ENCODE data around the gene GPC6. TPM values are rescaled to one million over a fixed set of nuclear protein-coding genes. Genes with fewer than 3 reads are reported as not detected.

GPC6 gene
- polyA plus RNA-seq, 1 of the 3 experiments (the other 2 are of a cell fraction) = 6.7 TPM

GRCh38 chr13:93853912-93854311 is 627.3 kb downstream of the GPC6 start:
- TF ChIP-seq EP300 (IDR thresholded peaks at IDR 0.05; ENCODE audit: borderline replicate concordance in 1 of 2, low read depth in 1 of 2, low read length in 1 of 2) (no peak), RXRA (IDR thresholded peaks at IDR 0.05; ENCODE audit: borderline replicate concordance, low read depth) (no peak), REST (IDR thresholded peaks at IDR 0.05; ENCODE audit: low read depth, low read length) (no peak)
- POLR2A ChIA-PET = no interaction called here
- no peak for DNase-seq
- CTCF ChIA-PET = no interaction called here
- no peaks in the 10 kb centered on the region for H3F3A ChIP-seq (replicated peaks; ENCODE audit: insufficient read depth)
- H4K20me1 ChIP-seq (ENCODE audit: insufficient read depth) = no peaks in the 10 kb centered on the region
- H3K27me3 ChIP-seq (ENCODE audit: insufficient read depth) = no peaks in the 10 kb centered on the region
- H3K27ac ChIP-seq (ENCODE audit: low read depth in 2 of 2, low read length in 1 of 2) = no peak overlapping the region
- no peak overlapping the region for H3K4me2 ChIP-seq
- H3K79me2 ChIP-seq (ENCODE audit: insufficient read depth) = no peaks in the 10 kb centered on the region
- WGBS (ENCODE audit: low lambda C conversion rate) = 79% methylated on average over 5 of the region's 5 CpGs
- no peaks in the 10 kb centered on the region; the same call in 1 of the 2 replicates for H3K9me2 ChIP-seq
- H3K9ac ChIP-seq = no peak overlapping the region
- no peaks in the 10 kb centered on the region for H3K9me3 ChIP-seq
- no peaks in the 10 kb centered on the region for H3K4me1 ChIP-seq (ENCODE audit: control insufficient read depth in 1 of 2, insufficient read depth in 2 of 2, low read depth in 1 of 2, low read length in 1 of 2)
- H2AFZ ChIP-seq (ENCODE audit: low read depth) = no peak overlapping the region
- H3K4me3 ChIP-seq (ENCODE audit: low read depth in 2 of 2, low read length in 1 of 2) = no peak overlapping the region
- no peaks in the 10 kb centered on the region for H3K36me3 ChIP-seq (replicated peaks in 1 of 2; ENCODE audit: control insufficient read depth in 1 of 2, insufficient read depth in 2 of 2, low read length in 1 of 2)

GRCh38 chr13:93857126-93857525 is 630.5 kb downstream of the GPC6 start:
- peaks cover 0 to 5% of the 10 kb centered on the region in 2 experiments; a peak in 2 of 4 replicates for H3K4me1 ChIP-seq (ENCODE audit: control insufficient read depth in 1 of 2, insufficient read depth in 2 of 2, low read depth in 1 of 2, low read length in 1 of 2)
- H3K9ac ChIP-seq = no peak overlapping the region
- TF ChIP-seq FOXM1 (IDR thresholded peaks at IDR 0.05; ENCODE audit: low read depth) = no peak
- no peak for TF ChIP-seq NFIC (IDR thresholded peaks at IDR 0.05; ENCODE audit: borderline replicate concordance)
- H4K20me1 ChIP-seq (ENCODE audit: insufficient read depth) = no peaks in the 10 kb centered on the region
- H3K9me3 ChIP-seq = no peaks in the 10 kb centered on the region
- no peaks in the 10 kb centered on the region for H3K36me3 ChIP-seq (replicated peaks in 1 of 2; ENCODE audit: control insufficient read depth in 1 of 2, insufficient read depth in 2 of 2, low read length in 1 of 2)
- H3K27me3 ChIP-seq (ENCODE audit: insufficient read depth) = no peaks in the 10 kb centered on the region
- no peak overlapping the region for H2AFZ ChIP-seq (ENCODE audit: low read depth)
- ChIA-PET POLR2A (no interaction called here), CTCF (interaction anchor here (0.7 kb wide), 1 partner anchor 32 kb away, joined by 3 read pairs; no protein-coding TSS in a partner anchor)
- H3K4me2 ChIP-seq = no peak overlapping the region
- no peak overlapping the region for H3K27ac ChIP-seq (ENCODE audit: low read depth in 2 of 2, low read length in 1 of 2)
- H3K79me2 ChIP-seq (ENCODE audit: insufficient read depth) = no peaks in the 10 kb centered on the region
- no peaks in the 10 kb centered on the region; the same call in 1 of the 2 replicates for H3K9me2 ChIP-seq
- no peak for DNase-seq
- H3F3A ChIP-seq (replicated peaks; ENCODE audit: insufficient read depth) = peaks cover 2% of the 10 kb centered on the region
- no peak overlapping the region for H3K4me3 ChIP-seq (ENCODE audit: low read depth in 2 of 2, low read length in 1 of 2)

GRCh38 chr13:93859716-93860115 is 633.1 kb downstream of the GPC6 start:
- Histone ChIP-seq H3K9ac (no peak overlapping the region), H3K27ac (ENCODE audit: low read depth in 2 of 2, low read length in 1 of 2) (no peak overlapping the region), H3K4me2 (no peak overlapping the region), H3K9me2 (no peaks in the 10 kb centered on the region), H3K9me3 (no peaks in the 10 kb centered on the region), H3K4me3 (ENCODE audit: low read depth in 2 of 2, low read length in 1 of 2) (no peak overlapping the region), H2AFZ (ENCODE audit: low read depth) (no peak overlapping the region), H3K79me2 (ENCODE audit: insufficient read depth) (no peaks in the 10 kb centered on the region), H4K20me1 (ENCODE audit: insufficient read depth) (no peaks in the 10 kb centered on the region), H3F3A (replicated peaks; ENCODE audit: insufficient read depth) (peaks cover 4% of the 10 kb centered on the region), H3K36me3 (replicated peaks in 1 of 2; ENCODE audit: control insufficient read depth in 1 of 2, insufficient read depth in 2 of 2, low read length in 1 of 2) (no peaks in the 10 kb centered on the region), H3K4me1 (ENCODE audit: control insufficient read depth in 1 of 2, insufficient read depth in 2 of 2, low read depth in 1 of 2, low read length in 1 of 2) (peaks cover 0 to 7% of the 10 kb centered on the region in 2 experiments; a peak in 2 of 4 replicates), H3K27me3 (ENCODE audit: insufficient read depth) (no peaks in the 10 kb centered on the region)
- WGBS (ENCODE audit: low lambda C conversion rate) = 78% methylated on average over 2 of the region's 2 CpGs
- POLR2A ChIA-PET = no interaction called here
- no peak for DNase-seq
- CTCF ChIA-PET = no interaction called here
- TF ChIP-seq MXI1 (IDR thresholded peaks at IDR 0.05; ENCODE audit: low read depth, low read length) (no peak), GABPA (IDR thresholded peaks at IDR 0.05; ENCODE audit: low read depth) (no peak), PBX3 (IDR thresholded peaks at IDR 0.05) (no peak), MEF2A (IDR thresholded peaks at IDR 0.05; ENCODE audit: borderline replicate concordance, low read depth) (no peak), MAX (IDR thresholded peaks at IDR 0.05; ENCODE audit: low read depth) (no peak), TCF12 (IDR thresholded peaks at IDR 0.05) (no peak), USF2 (IDR thresholded peaks at IDR 0.05; ENCODE audit: borderline replicate concordance, low read depth, low read length) (no peak), EP300 (IDR thresholded peaks at IDR 0.05; ENCODE audit: borderline replicate concordance in 1 of 2, low read depth in 1 of 2, low read length in 1 of 2) (no peak), GATA2 (CRISPR knock-in tag; IDR thresholded peaks at IDR 0.05) (no peak), EZH2phosphoT487 (IDR thresholded peaks at IDR 0.05; ENCODE audit: borderline replicate concordance, low read depth) (no peak), CTCF (IDR thresholded peaks at IDR 0.05) (no peak)
